ENCODE measurements around the gene NPFFR2.
"Not testable (repeated sequence)": the region's sequence is repeated elsewhere in the genome, so short reads cannot be mapped to it uniquely, and the experiment has no call there.

Gene NPFFR2

GRCh38 chr4:72112514-72113156 is 80.8 kb downstream of the NPFFR2 start:
- no peak for DNase-seq (ENCODE audit: low spot score)

GRCh38 chr4:72118017-72118416 is 86.2 kb downstream of the NPFFR2 start:
- DNase-seq (ENCODE audit: low spot score) = no peak

- no peak for DNase-seq (ENCODE audit: low spot score)
Observed at GRCh38 chr4:72119946-72120345, 88.1 kb downstream of the NPFFR2 start.

GRCh38 chr4:72128741-72129140 is 96.9 kb downstream of the NPFFR2 start:
- DNase-seq (ENCODE audit: low spot score) = no peak

- no peak for DNase-seq (ENCODE audit: low spot score)
Observed at GRCh38 chr4:72136429-72136828, 104.6 kb downstream of the NPFFR2 start.

GRCh38 chr4:72139997-72140396 is 108.2 kb downstream of the NPFFR2 start:
- not testable (repeated sequence) for DNase-seq (ENCODE audit: low spot score)

- no peak for DNase-seq (ENCODE audit: low spot score)
Observed at GRCh38 chr4:72144241-72144640, 112.4 kb downstream of the NPFFR2 start.

GRCh38 chr4:72152731-72153130 is 120.9 kb downstream of the NPFFR2 start:
- DNase-seq (ENCODE audit: low spot score) = no peak

- DNase-seq (ENCODE audit: low spot score) = not testable (repeated sequence)
Observed at GRCh38 chr4:72153634-72154033, 121.8 kb downstream of the NPFFR2 start.

- not testable (repeated sequence) for DNase-seq (ENCODE audit: low spot score)
Observed at GRCh38 chr4:72169285-72169684, 137.5 kb downstream of the NPFFR2 start.

GRCh38 chr4:72169861-72170260 is 138.1 kb downstream of the NPFFR2 start:
- no peak for DNase-seq (ENCODE audit: low spot score)

GRCh38 chr4:72171761-72172160 is 140.0 kb downstream of the NPFFR2 start:
- DNase-seq (ENCODE audit: low spot score) = no peak

GRCh38 chr4:72179342-72179741 is 147.5 kb downstream of the NPFFR2 start:
- no peak for DNase-seq (ENCODE audit: low spot score)

- DNase-seq (ENCODE audit: low spot score) = no peak
Observed at GRCh38 chr4:72186714-72187113, 154.9 kb downstream of the NPFFR2 start.

GRCh38 chr4:72194046-72194445 is 162.2 kb downstream of the NPFFR2 start:
- no peak for DNase-seq (ENCODE audit: low spot score)

GRCh38 chr4:72194453-72194852 is 162.7 kb downstream of the NPFFR2 start:
- no peak for DNase-seq (ENCODE audit: low spot score)
